HepG2 (cell line): ENCODE data around the gene TMEFF2. TPM values are rescaled to one million over a fixed set of nuclear protein-coding genes. Genes with fewer than 3 reads are reported as not detected.

ENCODE experiments used
- BORCS8-MEF2B ChIP-seq: sonication (generic); formaldehyde crosslinking; IDR thresholded peaks from 2 replicates; pipeline ENCODE4 v1.8.0; 2022; ENCODE audit warnings: mild to moderate bottlenecking, missing genetic modification reagents
- DNMT1 ChIP-seq: sonication (generic); formaldehyde crosslinking; IDR thresholded peaks from 2 replicates; pipeline ENCODE4 v1.5.1; 2020; ENCODE audit warnings: mild to moderate bottlenecking, missing genetic modification reagents
- HMGA1 ChIP-seq: sonication (generic); formaldehyde crosslinking; conservative IDR thresholded peaks from 2 replicates; pipeline ENCODE4 v1.4.0; 2020; ENCODE audit warnings: missing genetic modification reagents
- KLF16 ChIP-seq, 2 experiments: sonication (generic) in 1 of 2; formaldehyde crosslinking in 1 of 2; IDR thresholded peaks; 2 replicates each; pipeline versions ENCODE4 v1.6.1 to v1.8.0; 2016 to 2023; ENCODE audit warnings: missing genetic modification reagents in 2 of 2, missing compliant biosample characterization in 1 of 2
- NR2F2 ChIP-seq: IDR thresholded peaks from 2 replicates; pipeline ENCODE4 v1.6.1; 2012; ENCODE audit warnings: low read depth, inconsistent platforms, borderline replicate concordance
- PHF8 ChIP-seq: sonication (generic); formaldehyde crosslinking; IDR thresholded peaks from 2 replicates; pipeline ENCODE4 v1.5.0; 2020; ENCODE audit warnings: missing genetic modification reagents
- POLR2G ChIP-seq: fragments of 200-400 bp; formaldehyde crosslinking; IDR thresholded peaks from 2 replicates; pipeline ENCODE4 v1.6.1; 2018; ENCODE audit warnings: mild to moderate bottlenecking, low read depth, low read length, moderate library complexity
- RFXANK ChIP-seq: IDR thresholded peaks from 2 replicates; pipeline ENCODE4 v1.6.1; 2016
- SALL1 ChIP-seq: sonication (generic); formaldehyde crosslinking; IDR thresholded peaks from 2 replicates; pipeline ENCODE4 v1.8.0; 2022; ENCODE audit warnings: mild to moderate bottlenecking, missing genetic modification reagents
- TCF7 ChIP-seq: sonication (generic); IDR thresholded peaks from 2 replicates; pipeline ENCODE4 v1.6.1; 2016; ENCODE audit warnings: antibody characterized with exemption, low read depth
- THAP11 ChIP-seq: IDR thresholded peaks from 2 replicates; pipeline ENCODE4 v1.6.1; 2016; ENCODE audit warnings: missing biosample characterization, missing genetic modification reagents
- WIZ ChIP-seq: sonication (generic); formaldehyde crosslinking; IDR thresholded peaks from 2 replicates; pipeline ENCODE4 v1.5.1; 2020; ENCODE audit warnings: mild to moderate bottlenecking, missing genetic modification reagents
- XRCC5 ChIP-seq: fragments of 200-400 bp; formaldehyde crosslinking; optimal IDR thresholded peaks from 2 replicates; pipeline ENCODE3; 2017; ENCODE audit warnings: mild to moderate bottlenecking, low read length
- ZFP82 ChIP-seq: sonication (generic); formaldehyde crosslinking; IDR thresholded peaks from 2 replicates; pipeline ENCODE4 v1.5.1; 2020; ENCODE audit warnings: mild to moderate bottlenecking, missing genetic modification reagents, borderline replicate concordance
- ZMYM4 ChIP-seq: sonication (generic); formaldehyde crosslinking; IDR thresholded peaks from 2 replicates; pipeline ENCODE4 v1.8.1; 2023; ENCODE audit warnings: mild to moderate bottlenecking, missing genetic modification reagents
- polyA plus RNA-seq, 8 experiments: library from polyadenylated mRNA; depleted of rRNA in 3 of 8; stranded (reverse) in 7 of 8; unstranded in 1 of 8; fragments of >200 nt; fragmentation: Illumina TruSeq in 4 of 8; extraction: Trizol in 4 of 8; gene quantifications; 2 replicates each; pipeline versions ENCODE4 v1.2.1 to v1.2.3, GENCODE V29; 2011 to 2016; ENCODE audit warnings: low read depth in 4 of 8, missing spikeins in 1 of 8, mixed read lengths in 1 of 8; ENCODE audit not compliant: insufficient read depth in 1 of 8
- total RNA-seq, 5 experiments: library from RNA; depleted of rRNA; stranded (reverse); fragments of >200 nt; fragmentation: Illumina TruSeq; extraction: Trizol; gene quantifications; 2 replicates each; pipeline ENCODE4 v1.2.3, GENCODE V29; 2016; ENCODE audit warnings: low read depth in 1 of 5
- TF ChIP-seq, protein P1 (sequence below): sonication (generic); formaldehyde crosslinking; IDR thresholded peaks from 2 replicates; pipeline ENCODE4 v1.4.0; 2020; ENCODE audit warnings: mild to moderate bottlenecking, missing genetic modification reagents
- TF ChIP-seq, protein P2 (sequence below): sonication (generic); formaldehyde crosslinking; IDR thresholded peaks from 2 replicates; pipeline ENCODE4 v1.4.0; 2020; ENCODE audit warnings: mild to moderate bottlenecking, missing genetic modification reagents
- TF ChIP-seq, protein P3 (sequence below): sonication (generic); formaldehyde crosslinking; IDR thresholded peaks from 2 replicates; pipeline ENCODE4 v1.5.1; 2020; ENCODE audit warnings: missing genetic modification reagents, mild to moderate bottlenecking, borderline replicate concordance
- TF ChIP-seq, protein P4 (sequence below): sonication (generic); formaldehyde crosslinking; IDR thresholded peaks from 2 replicates; pipeline ENCODE4 v1.4.0; 2020; ENCODE audit warnings: missing genetic modification reagents
- TF ChIP-seq, protein P5 (sequence below): sonication (generic); formaldehyde crosslinking; IDR thresholded peaks from 2 replicates; pipeline ENCODE4 v1.5.1; 2020; ENCODE audit warnings: missing genetic modification reagents, mild to moderate bottlenecking, borderline replicate concordance

The TMEFF2 gene
- total and polyA plus RNA-seq, 2 of the 13 experiments (the other 11 are each of a cell fraction or from before 2014, with no cell fraction given) = not detected

DNA sequence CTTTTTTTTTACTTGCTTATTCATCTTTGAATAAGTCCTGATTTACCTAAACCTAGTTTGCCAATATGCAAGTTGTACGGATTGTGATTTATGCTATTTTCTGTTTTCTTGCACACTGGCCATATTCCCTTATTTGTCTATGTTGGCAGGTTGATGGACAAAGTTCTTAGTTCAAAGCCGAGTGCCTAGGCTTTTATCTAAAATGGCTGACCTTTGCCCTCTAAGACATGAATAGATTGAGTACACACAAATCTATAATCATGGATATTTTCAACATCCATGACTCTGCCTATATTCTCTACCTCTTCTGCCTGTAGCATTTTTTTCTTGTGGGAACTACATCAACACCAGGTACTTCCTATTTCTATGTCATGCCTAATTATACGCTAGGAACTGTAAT lies 171.7 kb downstream of the TMEFF2 start (continued):
- TF ChIP-seq, protein P1, sequence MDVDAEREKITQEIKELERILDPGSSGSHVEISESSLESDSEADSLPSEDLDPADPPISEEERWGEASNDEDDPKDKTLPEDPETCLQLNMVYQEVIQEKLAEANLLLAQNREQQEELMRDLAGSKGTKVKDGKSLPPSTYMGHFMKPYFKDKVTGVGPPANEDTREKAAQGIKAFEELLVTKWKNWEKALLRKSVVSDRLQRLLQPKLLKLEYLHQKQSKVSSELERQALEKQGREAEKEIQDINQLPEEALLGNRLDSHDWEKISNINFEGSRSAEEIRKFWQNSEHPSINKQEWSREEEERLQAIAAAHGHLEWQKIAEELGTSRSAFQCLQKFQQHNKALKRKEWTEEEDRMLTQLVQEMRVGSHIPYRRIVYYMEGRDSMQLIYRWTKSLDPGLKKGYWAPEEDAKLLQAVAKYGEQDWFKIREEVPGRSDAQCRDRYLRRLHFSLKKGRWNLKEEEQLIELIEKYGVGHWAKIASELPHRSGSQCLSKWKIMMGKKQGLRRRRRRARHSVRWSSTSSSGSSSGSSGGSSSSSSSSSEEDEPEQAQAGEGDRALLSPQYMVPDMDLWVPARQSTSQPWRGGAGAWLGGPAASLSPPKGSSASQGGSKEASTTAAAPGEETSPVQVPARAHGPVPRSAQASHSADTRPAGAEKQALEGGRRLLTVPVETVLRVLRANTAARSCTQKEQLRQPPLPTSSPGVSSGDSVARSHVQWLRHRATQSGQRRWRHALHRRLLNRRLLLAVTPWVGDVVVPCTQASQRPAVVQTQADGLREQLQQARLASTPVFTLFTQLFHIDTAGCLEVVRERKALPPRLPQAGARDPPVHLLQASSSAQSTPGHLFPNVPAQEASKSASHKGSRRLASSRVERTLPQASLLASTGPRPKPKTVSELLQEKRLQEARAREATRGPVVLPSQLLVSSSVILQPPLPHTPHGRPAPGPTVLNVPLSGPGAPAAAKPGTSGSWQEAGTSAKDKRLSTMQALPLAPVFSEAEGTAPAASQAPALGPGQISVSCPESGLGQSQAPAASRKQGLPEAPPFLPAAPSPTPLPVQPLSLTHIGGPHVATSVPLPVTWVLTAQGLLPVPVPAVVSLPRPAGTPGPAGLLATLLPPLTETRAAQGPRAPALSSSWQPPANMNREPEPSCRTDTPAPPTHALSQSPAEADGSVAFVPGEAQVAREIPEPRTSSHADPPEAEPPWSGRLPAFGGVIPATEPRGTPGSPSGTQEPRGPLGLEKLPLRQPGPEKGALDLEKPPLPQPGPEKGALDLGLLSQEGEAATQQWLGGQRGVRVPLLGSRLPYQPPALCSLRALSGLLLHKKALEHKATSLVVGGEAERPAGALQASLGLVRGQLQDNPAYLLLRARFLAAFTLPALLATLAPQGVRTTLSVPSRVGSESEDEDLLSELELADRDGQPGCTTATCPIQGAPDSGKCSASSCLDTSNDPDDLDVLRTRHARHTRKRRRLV = no peak
- TF ChIP-seq KLF16 (CRISPR knock-in tag; IDR thresholded peaks at IDR 0.05) (no peak), WIZ (CRISPR knock-in tag) (no peak), ZMYM4 (CRISPR knock-in tag) (peak; percentile 52; the same call in 1 of the 2 replicates), ZFP82 (CRISPR knock-in tag) (no peak), DNMT1 (CRISPR knock-in tag) (no peak), RFXANK (CRISPR knock-in tag) (no peak), PHF8 (no peak), POLR2G (no peak), THAP11 (CRISPR knock-in tag) (no peak), NR2F2 (peak; percentile 54; the same call in 1 of the 2 replicates), SALL1 (CRISPR knock-in tag) (peak; percentile 51; the same call in 1 of the 2 replicates), XRCC5 (no peak), TCF7 (peak; percentile 54; the same call in 1 of the 2 replicates), HMGA1 (CRISPR knock-in tag) (no peak), BORCS8-MEF2B (CRISPR knock-in tag) (no peak)
- TF ChIP-seq, protein P2, sequence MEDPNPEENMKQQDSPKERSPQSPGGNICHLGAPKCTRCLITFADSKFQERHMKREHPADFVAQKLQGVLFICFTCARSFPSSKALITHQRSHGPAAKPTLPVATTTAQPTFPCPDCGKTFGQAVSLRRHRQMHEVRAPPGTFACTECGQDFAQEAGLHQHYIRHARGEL (CRISPR knock-in tag) = no peak
- TF ChIP-seq, protein P3, sequence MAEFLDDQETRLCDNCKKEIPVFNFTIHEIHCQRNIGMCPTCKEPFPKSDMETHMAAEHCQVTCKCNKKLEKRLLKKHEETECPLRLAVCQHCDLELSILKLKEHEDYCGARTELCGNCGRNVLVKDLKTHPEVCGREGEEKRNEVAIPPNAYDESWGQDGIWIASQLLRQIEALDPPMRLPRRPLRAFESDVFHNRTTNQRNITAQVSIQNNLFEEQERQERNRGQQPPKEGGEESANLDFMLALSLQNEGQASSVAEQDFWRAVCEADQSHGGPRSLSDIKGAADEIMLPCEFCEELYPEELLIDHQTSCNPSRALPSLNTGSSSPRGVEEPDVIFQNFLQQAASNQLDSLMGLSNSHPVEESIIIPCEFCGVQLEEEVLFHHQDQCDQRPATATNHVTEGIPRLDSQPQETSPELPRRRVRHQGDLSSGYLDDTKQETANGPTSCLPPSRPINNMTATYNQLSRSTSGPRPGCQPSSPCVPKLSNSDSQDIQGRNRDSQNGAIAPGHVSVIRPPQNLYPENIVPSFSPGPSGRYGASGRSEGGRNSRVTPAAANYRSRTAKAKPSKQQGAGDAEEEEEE = no peak
- TF ChIP-seq, protein P4, sequence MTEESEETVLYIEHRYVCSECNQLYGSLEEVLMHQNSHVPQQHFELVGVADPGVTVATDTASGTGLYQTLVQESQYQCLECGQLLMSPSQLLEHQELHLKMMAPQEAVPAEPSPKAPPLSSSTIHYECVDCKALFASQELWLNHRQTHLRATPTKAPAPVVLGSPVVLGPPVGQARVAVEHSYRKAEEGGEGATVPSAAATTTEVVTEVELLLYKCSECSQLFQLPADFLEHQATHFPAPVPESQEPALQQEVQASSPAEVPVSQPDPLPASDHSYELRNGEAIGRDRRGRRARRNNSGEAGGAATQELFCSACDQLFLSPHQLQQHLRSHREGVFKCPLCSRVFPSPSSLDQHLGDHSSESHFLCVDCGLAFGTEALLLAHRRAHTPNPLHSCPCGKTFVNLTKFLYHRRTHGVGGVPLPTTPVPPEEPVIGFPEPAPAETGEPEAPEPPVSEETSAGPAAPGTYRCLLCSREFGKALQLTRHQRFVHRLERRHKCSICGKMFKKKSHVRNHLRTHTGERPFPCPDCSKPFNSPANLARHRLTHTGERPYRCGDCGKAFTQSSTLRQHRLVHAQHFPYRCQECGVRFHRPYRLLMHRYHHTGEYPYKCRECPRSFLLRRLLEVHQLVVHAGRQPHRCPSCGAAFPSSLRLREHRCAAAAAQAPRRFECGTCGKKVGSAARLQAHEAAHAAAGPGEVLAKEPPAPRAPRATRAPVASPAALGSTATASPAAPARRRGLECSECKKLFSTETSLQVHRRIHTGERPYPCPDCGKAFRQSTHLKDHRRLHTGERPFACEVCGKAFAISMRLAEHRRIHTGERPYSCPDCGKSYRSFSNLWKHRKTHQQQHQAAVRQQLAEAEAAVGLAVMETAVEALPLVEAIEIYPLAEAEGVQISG = no peak
- TF ChIP-seq, protein P5, sequence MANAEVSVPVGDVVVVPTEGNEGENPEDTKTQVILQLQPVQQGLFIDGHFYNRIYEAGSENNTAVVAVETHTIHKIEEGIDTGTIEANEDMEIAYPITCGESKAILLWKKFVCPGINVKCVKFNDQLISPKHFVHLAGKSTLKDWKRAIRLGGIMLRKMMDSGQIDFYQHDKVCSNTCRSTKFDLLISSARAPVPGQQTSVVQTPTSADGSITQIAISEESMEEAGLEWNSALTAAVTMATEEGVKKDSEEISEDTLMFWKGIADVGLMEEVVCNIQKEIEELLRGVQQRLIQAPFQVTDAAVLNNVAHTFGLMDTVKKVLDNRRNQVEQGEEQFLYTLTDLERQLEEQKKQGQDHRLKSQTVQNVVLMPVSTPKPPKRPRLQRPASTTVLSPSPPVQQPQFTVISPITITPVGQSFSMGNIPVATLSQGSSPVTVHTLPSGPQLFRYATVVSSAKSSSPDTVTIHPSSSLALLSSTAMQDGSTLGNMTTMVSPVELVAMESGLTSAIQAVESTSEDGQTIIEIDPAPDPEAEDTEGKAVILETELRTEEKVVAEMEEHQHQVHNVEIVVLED (CRISPR knock-in tag) = no peak
